ENCODE data around the gene IVNS1ABP.

Gene IVNS1ABP

GRCh38 chr1:185249563-185249962 is 67.5 kb downstream of the IVNS1ABP start:
- DNase-seq, result no peak
